ENCODE results near the gene TXNDC12. TPM values are rescaled to one million over a fixed set of nuclear protein-coding genes. Genes with fewer than 3 reads are reported as not detected.

TXNDC12 gene
- total RNA-seq, 3 donors from 2014 or later: 35.1 to 48.4 (median 37.6) TPM

- Histone ChIP-seq H3K27me3 (peaks cover 3 to 31% of the 10 kb centered on the region in 2 donors), H3K4me3 (peak overlapping the region; percentile 32 to 72 (median 56))
- intact Hi-C loops (cut with DNase I; ENCODE audit: low total_unique reads): no loop called here
Observed at GRCh38 chr1:51989582-51990477, 65.2 kb downstream of the TXNDC12 start.

GRCh38 chr1:51988254-51988653 lies 66.7 kb downstream of the TXNDC12 start:
- peaks cover 3 to 25% of the 10 kb centered on the region in 2 donors for H3K27me3 ChIP-seq
- TF ChIP-seq POLR2A (IDR thresholded peaks at IDR 0.05) (no peak), POLR2AphosphoS5 (IDR thresholded peaks at IDR 0.05) (no peak)
- TF ChIP-seq, protein P1, sequence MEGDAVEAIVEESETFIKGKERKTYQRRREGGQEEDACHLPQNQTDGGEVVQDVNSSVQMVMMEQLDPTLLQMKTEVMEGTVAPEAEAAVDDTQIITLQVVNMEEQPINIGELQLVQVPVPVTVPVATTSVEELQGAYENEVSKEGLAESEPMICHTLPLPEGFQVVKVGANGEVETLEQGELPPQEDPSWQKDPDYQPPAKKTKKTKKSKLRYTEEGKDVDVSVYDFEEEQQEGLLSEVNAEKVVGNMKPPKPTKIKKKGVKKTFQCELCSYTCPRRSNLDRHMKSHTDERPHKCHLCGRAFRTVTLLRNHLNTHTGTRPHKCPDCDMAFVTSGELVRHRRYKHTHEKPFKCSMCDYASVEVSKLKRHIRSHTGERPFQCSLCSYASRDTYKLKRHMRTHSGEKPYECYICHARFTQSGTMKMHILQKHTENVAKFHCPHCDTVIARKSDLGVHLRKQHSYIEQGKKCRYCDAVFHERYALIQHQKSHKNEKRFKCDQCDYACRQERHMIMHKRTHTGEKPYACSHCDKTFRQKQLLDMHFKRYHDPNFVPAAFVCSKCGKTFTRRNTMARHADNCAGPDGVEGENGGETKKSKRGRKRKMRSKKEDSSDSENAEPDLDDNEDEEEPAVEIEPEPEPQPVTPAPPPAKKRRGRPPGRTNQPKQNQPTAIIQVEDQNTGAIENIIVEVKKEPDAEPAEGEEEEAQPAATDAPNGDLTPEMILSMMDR (IDR thresholded peaks at IDR 0.05): no peak
- H3K9me3 ChIP-seq: no peaks in the 10 kb centered on the region
- no peaks in the 10 kb centered on the region for H3K4me1 ChIP-seq
- H3K36me3 ChIP-seq: no peaks in the 10 kb centered on the region
- no peak overlapping the region for H3K4me3 ChIP-seq
- intact Hi-C loops (cut with DNase I; ENCODE audit: low total_unique reads): no loop called here
- H3K27ac ChIP-seq: no peak overlapping the region
- no peak for DNase-seq (ENCODE audit: low spot score in 2 of 2)

More at GRCh38 chr1:51989582-51990477, 65.2 kb downstream of the TXNDC12 start:
- Histone ChIP-seq H3K36me3 (no peaks in the 10 kb centered on the region), H3K4me1 (no peaks in the 10 kb centered on the region), H3K27ac (no peak overlapping the region), H3K9me3 (no peaks in the 10 kb centered on the region)
- TF ChIP-seq, protein P1 (IDR thresholded peaks at IDR 0.05): no peak
- TF ChIP-seq POLR2A (IDR thresholded peaks at IDR 0.05) (no peak), POLR2AphosphoS5 (IDR thresholded peaks at IDR 0.05) (no peak)
- DNase-seq (ENCODE audit: low spot score in 2 of 2): no peak

GRCh38 chr1:51986718-51987117 lies 68.3 kb downstream of the TXNDC12 start:
- H3K4me3 ChIP-seq: no peak overlapping the region
- DNase-seq (ENCODE audit: low spot score in 2 of 2): no peak
- peaks cover 3 to 9% of the 10 kb centered on the region in 2 donors for H3K27me3 ChIP-seq
- no peaks in the 10 kb centered on the region for H3K36me3 ChIP-seq
- TF ChIP-seq POLR2AphosphoS5 (IDR thresholded peaks at IDR 0.05) (no peak), POLR2A (IDR thresholded peaks at IDR 0.05) (no peak)
- TF ChIP-seq, protein P1 (IDR thresholded peaks at IDR 0.05): no peak
- intact Hi-C loops (cut with DNase I; ENCODE audit: low total_unique reads): no loop called here
- H3K9me3 ChIP-seq: no peaks in the 10 kb centered on the region
- no peaks in the 10 kb centered on the region for H3K4me1 ChIP-seq
- no peak overlapping the region for H3K27ac ChIP-seq

DNA sequence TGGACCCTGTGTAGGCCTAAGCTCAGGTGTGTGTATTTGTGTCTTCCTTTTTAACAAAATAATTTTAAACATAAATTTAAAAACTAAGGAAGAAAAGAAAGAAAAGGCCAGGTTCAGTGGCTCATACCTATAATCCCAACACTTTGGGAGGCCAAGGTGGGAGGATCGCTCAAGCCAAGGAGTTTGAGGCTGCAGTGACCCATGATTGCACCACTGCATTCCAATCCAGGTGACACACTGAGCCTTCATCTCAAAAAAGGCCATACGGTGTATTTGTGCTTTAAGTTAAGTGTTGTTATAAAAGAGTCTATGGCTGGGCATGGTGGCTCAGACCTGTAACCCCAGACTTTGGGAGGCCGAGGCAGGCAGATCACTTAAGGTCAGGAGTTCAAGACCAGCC lies 72.8 kb downstream of the TXNDC12 start:
- no peaks in the 10 kb centered on the region for H3K4me1 ChIP-seq
- TF ChIP-seq POLR2A (IDR thresholded peaks at IDR 0.05) (no peak), POLR2AphosphoS5 (IDR thresholded peaks at IDR 0.05) (no peak)
- TF ChIP-seq, protein P1 (IDR thresholded peaks at IDR 0.05): no peak
- no peaks in the 10 kb centered on the region for H3K9me3 ChIP-seq
- no peaks in the 10 kb centered on the region for H3K36me3 ChIP-seq
- H3K4me3 ChIP-seq: no peak overlapping the region
- no peak for DNase-seq (ENCODE audit: low spot score in 2 of 2)
- H3K27ac ChIP-seq: no peak overlapping the region
- intact Hi-C loops (cut with DNase I; ENCODE audit: low total_unique reads): no loop called here
- H3K27me3 ChIP-seq: no peaks in the 10 kb centered on the region

DNA sequence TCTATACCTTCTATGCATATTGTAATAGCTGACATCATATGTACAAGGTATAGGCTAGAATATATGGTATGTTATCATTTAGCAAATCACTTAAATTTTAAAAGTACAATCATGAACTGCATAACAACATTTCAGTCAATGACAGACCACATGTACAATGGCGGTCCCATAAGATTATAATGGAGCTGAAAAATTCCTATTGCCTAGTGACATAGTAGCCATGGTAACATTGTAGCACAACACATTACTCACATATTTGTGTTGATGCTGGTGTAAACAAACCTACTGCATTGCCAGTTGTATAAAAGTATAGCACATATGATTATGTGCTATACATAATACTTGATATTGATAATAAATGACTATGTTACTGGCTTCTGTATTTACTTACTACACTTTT lies 73.4 kb downstream of the TXNDC12 start:
- TF ChIP-seq POLR2A (IDR thresholded peaks at IDR 0.05): no peak
- Histone ChIP-seq H3K4me1 (no peaks in the 10 kb centered on the region), H3K27me3 (no peaks in the 10 kb centered on the region), H3K27ac (no peak overlapping the region), H3K4me3 (no peak overlapping the region), H3K9me3 (no peaks in the 10 kb centered on the region), H3K36me3 (no peaks in the 10 kb centered on the region)
- no peak for DNase-seq (ENCODE audit: low spot score in 2 of 2)
- intact Hi-C loops (cut with DNase I; ENCODE audit: low total_unique reads): no loop called here
